Peyer's patch (tissue), 4 donors: ENCODE results near the gene NONO. TPM values are rescaled to one million over a fixed set of nuclear protein-coding genes. Genes with fewer than 3 reads are reported as not detected.
"Not testable (repeated sequence)": the region's sequence is repeated elsewhere in the genome, so short reads cannot be mapped to it uniquely, and the experiment has no call there.

Experiments used
- DNase-seq, 3 donors: peaks; one replicate each; pipeline ENCODE4 v3.0.0-alpha.2; 2017 to 2019
- H3K27ac ChIP-seq, 4 donors: fragments of 200-600 bp; sonication (generic); one replicate each; pipeline ENCODE4 v1.5.1; 2016 to 2019
- H3K27me3 ChIP-seq, 2 donors: fragments of 200-600 bp; sonication (generic); one replicate each; pipeline ENCODE4 v1.5.1; 2019
- H3K36me3 ChIP-seq, 3 donors: fragments of 200-600 bp; sonication (generic); one replicate each; pipeline ENCODE4 v1.5.1; 2016 to 2019
- H3K4me1 ChIP-seq, 4 donors: fragments of 200-600 bp; sonication (generic); one replicate each; pipeline ENCODE4 v1.5.1; 2016 to 2019
- H3K4me3 ChIP-seq, 4 donors: fragments of 200-600 bp; sonication (generic); 1 replicate in 3 of 4; 2 replicates in 1 of 4; pipeline ENCODE4 v1.5.1; 2016 to 2019; ENCODE audit warnings: mild to moderate bottlenecking in 1 of 4
- H3K9me3 ChIP-seq, 4 donors: fragments of 200-600 bp; sonication (generic); one replicate each; pipeline ENCODE4 v1.5.1; 2016 to 2019; ENCODE audit warnings: mild to moderate bottlenecking in 1 of 4
- POLR2A ChIP-seq, 2 donors: fragments of 450-650 bp; IDR thresholded peaks; one replicate each; pipeline ENCODE4 v1.5.1; 2017; ENCODE audit warnings: antibody characterized with exemption in 2 of 2, mild to moderate bottlenecking in 2 of 2, moderate library complexity in 2 of 2
- total RNA-seq, 4 donors: library from RNA; depleted of rRNA; stranded (reverse); fragments of >200 nt; gene quantifications; one replicate each; pipeline ENCODE4 v1.1.0, GENCODE V29; 2016
- TF ChIP-seq, protein P1 (sequence below), 6 experiments: fragments of 450-650 bp in 4 of 6; fragments of 200-600 bp in 2 of 6; sonication (generic) in 1 of 6; IDR thresholded peaks; one replicate each; pipeline ENCODE4 v1.5.1; 2017 to 2019; ENCODE audit warnings: antibody characterized with exemption in 6 of 6, mild to moderate bottlenecking in 3 of 6, moderate library complexity in 1 of 6

Gene NONO
- total RNA-seq, 4 donors from 2014 or later: 167 to 559 (median 214) TPM

DNA sequence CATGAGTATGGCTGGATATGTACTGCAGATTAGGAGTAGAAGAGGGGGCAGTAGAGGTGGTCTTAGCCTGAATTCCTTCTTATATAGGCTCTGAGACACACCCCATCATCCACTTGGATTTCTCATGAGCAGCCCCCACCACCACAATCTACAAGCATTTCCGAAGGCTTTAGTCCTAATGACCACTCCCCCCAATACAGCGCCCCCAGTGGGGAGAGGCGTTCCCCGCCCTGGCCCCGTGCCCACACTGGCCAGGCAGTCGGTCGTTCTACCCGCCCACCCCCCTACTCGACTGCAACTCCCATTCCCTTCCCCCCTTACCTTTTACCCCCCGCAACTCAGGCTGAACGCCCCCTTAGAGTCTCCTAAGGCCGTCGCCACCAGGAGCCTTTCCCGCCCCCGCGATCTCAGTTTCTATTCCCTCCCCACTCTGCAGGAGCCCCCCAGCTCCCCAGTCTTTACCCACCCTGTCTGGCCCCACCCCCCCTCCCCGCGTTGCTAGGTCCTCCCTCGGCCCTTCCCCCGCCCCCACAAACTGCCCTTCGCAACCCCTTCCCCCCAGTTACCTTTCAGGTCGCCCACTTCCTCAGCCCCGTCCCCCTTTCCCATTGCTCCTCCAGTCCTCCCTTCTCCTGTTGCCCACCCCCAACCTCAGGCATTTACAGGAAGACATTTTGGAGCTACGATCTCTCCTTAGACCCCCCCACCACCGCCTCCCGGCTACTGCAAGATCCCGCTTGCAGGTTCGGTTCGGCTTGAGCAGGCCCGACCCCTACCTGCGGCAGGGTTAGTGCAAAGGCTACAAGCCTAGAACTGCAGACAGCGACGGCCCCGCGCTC lies 30.0 kb upstream of the NONO start:
- H3K4me3 ChIP-seq: peak overlapping the region; percentile 50 to 87 (median 70)
- peaks cover 0 to 15% (median 3%) of the 10 kb centered on the region in 4 donors for H3K4me1 ChIP-seq
- no peak for TF ChIP-seq POLR2A (IDR thresholded peaks at IDR 0.05)
- TF ChIP-seq, protein P1, sequence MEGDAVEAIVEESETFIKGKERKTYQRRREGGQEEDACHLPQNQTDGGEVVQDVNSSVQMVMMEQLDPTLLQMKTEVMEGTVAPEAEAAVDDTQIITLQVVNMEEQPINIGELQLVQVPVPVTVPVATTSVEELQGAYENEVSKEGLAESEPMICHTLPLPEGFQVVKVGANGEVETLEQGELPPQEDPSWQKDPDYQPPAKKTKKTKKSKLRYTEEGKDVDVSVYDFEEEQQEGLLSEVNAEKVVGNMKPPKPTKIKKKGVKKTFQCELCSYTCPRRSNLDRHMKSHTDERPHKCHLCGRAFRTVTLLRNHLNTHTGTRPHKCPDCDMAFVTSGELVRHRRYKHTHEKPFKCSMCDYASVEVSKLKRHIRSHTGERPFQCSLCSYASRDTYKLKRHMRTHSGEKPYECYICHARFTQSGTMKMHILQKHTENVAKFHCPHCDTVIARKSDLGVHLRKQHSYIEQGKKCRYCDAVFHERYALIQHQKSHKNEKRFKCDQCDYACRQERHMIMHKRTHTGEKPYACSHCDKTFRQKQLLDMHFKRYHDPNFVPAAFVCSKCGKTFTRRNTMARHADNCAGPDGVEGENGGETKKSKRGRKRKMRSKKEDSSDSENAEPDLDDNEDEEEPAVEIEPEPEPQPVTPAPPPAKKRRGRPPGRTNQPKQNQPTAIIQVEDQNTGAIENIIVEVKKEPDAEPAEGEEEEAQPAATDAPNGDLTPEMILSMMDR (IDR thresholded peaks at IDR 0.05): peak in 3 of 6 experiments; percentile 33 to 46 (median 36)
- H3K9me3 ChIP-seq: no peaks in the 10 kb centered on the region
- no peaks in the 10 kb centered on the region for H3K27me3 ChIP-seq
- peak overlapping the region; percentile 72 to 84 (median 82) for H3K27ac ChIP-seq
- DNase-seq: peak; percentile 17 to 57 (median 52)
- H3K36me3 ChIP-seq: peaks cover 0 to 11% (median 0%) of the 10 kb centered on the region in 3 donors

DNA sequence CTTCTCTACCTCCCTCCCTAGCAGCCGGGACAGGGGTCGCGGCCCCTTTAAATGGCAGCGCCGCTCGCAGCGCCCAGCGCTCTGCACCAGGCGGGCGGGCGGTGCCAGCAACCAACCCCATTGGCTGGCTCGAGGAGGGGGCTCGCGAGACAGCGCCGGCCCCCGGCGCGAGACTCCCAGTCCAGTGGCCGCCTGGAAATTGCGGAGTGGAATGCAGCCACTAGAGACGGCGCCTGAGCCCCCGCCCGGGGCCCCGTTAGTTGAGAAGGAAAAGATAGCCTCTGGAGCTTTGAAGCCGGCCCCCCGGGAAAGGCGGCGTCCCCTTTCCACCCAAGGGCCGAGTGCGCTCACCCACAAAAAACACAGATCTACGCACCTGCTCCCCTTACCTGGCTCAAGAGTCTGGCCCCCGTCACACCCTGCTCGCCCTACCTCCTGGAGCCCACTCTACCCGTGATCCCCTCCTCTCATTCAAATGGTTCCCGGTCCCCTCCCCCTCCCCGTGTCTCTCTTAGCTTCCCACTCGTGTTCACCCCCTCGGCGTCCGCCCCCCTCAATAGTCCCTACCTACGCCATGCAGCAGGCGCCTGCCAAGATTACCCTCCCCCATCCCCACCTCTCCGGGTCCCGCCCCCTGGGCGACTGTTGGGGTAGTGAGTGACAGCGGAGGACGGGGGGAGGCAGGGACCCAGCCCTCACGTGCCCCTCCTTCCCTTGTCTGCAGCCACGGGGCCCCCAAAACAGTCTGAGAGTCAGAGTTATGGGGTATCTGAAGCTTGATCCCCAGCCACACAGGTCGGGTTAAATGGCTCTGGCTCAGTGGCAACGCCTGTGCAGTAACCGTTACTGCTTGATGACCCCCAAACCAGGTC lies 29.1 kb upstream of the NONO start, which contains the start of gene ZMYM3:
Gene ZMYM3 (minus strand): TSS at position 49 of the 872 bp plus-strand sequence. CDS start 885 bp downstream, outside the sequence.
- no peaks in the 10 kb centered on the region for H3K27me3 ChIP-seq
- no peaks in the 10 kb centered on the region for H3K9me3 ChIP-seq
- peaks cover 0 to 15% (median 3%) of the 10 kb centered on the region in 4 donors for H3K4me1 ChIP-seq
- TF ChIP-seq, protein P1 (IDR thresholded peaks at IDR 0.05): peak in 1 of 6 experiments; percentile 8
- TF ChIP-seq POLR2A (IDR thresholded peaks at IDR 0.05): peak; percentile 28 to 33
- H3K27ac ChIP-seq: peak within 1 kb of the TSS; percentile 74 to 84 (median 82)
- H3K36me3 ChIP-seq: peaks cover 0 to 5% (median 0%) of the 10 kb centered on the region in 3 donors
- H3K4me3 ChIP-seq: peak within 1 kb of the TSS; percentile 50 to 87 (median 70)
- DNase-seq: peak; percentile 80 to 91 (median 82)

DNA sequence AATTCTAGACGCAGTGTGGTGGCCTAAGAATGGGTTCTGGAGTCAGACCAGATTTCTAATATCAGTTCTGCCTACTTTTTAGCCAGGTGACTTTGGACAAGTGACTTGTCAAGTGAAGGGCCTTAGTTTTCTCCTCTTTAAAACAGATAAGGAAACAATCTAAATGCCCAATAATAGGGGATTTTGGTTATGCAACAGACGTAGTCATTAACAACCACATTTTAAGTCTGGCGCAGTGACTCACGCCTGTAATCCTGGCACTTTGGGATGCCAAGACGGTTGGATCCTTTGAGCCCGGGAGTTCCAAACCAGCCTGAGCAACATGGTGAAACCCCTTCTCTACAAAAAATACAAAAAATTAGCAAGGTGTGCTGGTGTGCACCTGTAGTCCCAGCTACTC lies 27.4 kb upstream of the NONO start:
- Histone ChIP-seq H3K9me3 (no peaks in the 10 kb centered on the region), H3K4me1 (peaks cover 0 to 15% (median 3%) of the 10 kb centered on the region in 4 donors), H3K27ac (peak overlapping the region in 1 of 4 donors; percentile 81), H3K27me3 (no peaks in the 10 kb centered on the region), H3K36me3 (no peaks in the 10 kb centered on the region), H3K4me3 (no peak overlapping the region)
- no peak for TF ChIP-seq POLR2A (IDR thresholded peaks at IDR 0.05)
- TF ChIP-seq, protein P1 (IDR thresholded peaks at IDR 0.05): no peak
- DNase-seq: no peak

DNA sequence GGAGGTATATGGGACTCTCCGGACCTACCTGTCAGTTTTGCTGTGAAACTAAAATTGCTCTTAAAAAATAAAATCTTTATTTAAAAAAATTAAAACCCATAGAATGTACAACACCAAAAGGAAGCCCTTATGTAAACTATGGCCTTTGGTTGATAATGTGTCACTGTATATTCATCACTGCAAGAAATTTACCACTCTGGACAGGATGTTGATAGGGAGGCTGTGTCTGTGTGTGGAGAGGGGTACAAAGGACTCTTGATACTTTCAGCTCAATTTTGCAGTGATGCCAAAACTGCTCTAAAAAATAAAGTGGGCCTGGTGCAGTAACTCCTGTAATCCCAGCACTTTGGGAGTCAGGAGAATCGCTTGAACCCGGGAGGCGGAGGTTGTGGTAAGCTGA lies 26.6 kb upstream of the NONO start:
- no peak for DNase-seq
- no peak overlapping the region for H3K4me3 ChIP-seq
- H3K27ac ChIP-seq: no peak overlapping the region
- TF ChIP-seq, protein P1 (IDR thresholded peaks at IDR 0.05): no peak
- TF ChIP-seq POLR2A (IDR thresholded peaks at IDR 0.05): no peak
- H3K9me3 ChIP-seq: no peaks in the 10 kb centered on the region
- H3K36me3 ChIP-seq: no peaks in the 10 kb centered on the region
- H3K4me1 ChIP-seq: peaks cover 0 to 14% (median 3%) of the 10 kb centered on the region in 4 donors
- no peaks in the 10 kb centered on the region for H3K27me3 ChIP-seq

DNA sequence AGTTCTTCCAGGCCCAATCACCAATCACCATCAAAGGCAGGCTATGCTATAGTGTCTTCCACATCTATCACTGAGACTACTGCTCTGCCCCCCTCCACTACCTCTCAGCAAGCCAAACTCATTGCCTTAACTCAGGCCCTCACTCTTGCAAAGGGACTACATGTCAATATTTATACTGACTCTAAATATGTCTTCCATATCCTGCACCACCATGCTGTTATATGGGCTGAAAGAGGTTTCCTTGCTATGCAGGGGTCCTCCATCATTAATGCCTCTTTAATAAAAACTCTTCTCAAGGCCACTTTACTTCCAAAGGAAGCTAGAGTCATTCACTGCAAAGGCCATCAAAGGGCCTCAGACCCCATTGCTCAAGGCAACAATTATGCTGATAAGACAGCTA lies 14.8 kb upstream of the NONO start:
- DNase-seq, H3K9me3 ChIP-seq, H3K27ac ChIP-seq, H3K27me3 ChIP-seq, H3K4me3 ChIP-seq, H3K4me1 ChIP-seq, H3K36me3 ChIP-seq: not testable (repeated sequence)
